GM19193 (cell line): Measurements from ENCODE around the gene SLC4A11.

ENCODE experiments used
- POLR2A ChIP-seq: IDR thresholded peaks from 4 replicates; pipeline ENCODE4 v1.6.1; 2011; ENCODE audit not compliant: insufficient read depth, insufficient read length; ENCODE audit errors: extremely low read depth

The SLC4A11 gene

DNA sequence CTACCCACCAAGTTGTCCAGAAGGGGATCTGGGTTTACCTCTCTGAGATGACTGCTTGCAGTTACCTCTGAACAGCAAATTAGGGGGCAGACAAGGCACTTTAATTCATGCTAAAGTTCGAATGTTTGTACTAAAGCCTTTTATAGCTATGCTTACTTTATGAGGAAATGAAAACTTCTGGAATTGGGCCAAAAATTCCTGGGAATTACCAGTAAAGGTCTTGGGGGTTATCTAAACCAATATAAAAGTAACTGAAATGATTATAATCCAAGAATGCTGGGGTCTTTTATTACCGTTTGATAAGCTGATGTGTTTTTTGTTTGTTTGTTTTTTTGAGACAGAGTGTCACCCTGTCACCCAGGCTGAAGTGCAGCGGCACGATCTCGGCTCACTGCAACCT, 57.7 kb downstream of the SLC4A11 start:
- TF ChIP-seq POLR2A: no peak

DNA sequence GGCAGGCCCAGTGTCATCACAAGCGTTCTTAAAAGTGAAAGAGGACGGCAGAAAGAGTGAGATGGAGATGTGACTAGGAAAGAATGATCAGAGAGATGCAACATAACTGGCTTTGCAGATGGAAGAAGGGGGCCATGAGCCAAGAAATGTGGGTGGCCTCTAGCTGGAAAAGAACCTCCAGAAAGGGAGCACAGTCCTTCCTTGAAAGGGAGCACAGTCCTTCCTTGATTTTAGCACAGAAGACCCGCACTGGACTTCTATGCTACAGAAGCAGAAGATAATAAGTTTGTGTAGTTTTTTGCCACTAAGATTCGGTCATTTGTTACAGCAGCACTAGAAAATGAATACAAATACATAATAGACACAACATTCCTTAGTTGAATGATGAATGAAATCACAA, 58.7 kb downstream of the SLC4A11 start:
- TF ChIP-seq POLR2A: no peak

DNA sequence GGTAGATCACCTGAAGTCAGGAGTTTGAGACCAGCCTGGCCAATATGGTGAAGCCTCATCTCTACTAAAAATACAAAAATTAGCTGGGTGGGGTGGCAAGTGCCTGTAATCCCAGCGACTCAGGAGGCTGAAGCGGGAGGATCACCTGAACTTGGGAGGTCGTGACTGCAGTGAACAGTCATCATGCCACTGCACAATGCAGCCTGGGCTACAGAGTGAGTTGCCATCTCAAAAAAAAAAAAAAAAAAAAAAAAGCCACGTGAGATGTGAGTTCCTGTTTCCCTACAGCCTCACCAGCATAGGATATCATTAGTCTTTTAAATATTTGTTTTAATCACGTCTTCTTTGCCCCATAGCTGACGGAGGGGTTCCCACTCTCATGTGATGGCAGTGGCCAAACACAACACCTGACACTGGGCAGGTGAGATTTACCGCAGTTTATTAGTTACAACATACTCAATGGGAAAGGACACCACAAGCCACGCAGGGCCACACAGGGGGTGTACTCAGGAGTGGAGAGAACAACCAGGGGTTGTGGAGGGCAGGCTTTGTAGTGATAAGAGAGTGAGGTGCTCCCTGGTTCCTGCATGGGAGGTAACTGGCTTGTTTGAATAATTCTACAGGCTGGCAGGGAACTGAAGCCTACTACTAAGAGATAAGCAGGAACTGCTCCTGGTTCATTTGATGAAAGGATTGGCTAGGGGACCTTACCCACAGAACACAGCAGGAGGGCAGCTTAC, 61.1 kb downstream of the SLC4A11 start:
- no peak for TF ChIP-seq POLR2A
